ENCODE data around the gene CCDC112.
"Not testable (repeated sequence)": the region's sequence is repeated elsewhere in the genome, so short reads cannot be mapped to it uniquely, and the experiment has no call there.

The CCDC112 gene

GRCh38 chr5:115296124-115297022 is at the start of gene CCDC112:
TSS of gene CCDC112 (minus strand) at chr5:115296654. CDS start at chr5:115296543, 111 bp downstream.
- ATAC-seq: peak; percentile 81
- peak; percentile 84 for DNase-seq

- DNase-seq (no peak), ATAC-seq (no peak)
Observed at GRCh38 chr5:115345344-115345743, 48.9 kb upstream of the CCDC112 start.

- no peak for ATAC-seq
- no peak for DNase-seq
Observed at GRCh38 chr5:115343855-115344254, 47.4 kb upstream of the CCDC112 start.

GRCh38 chr5:115342590-115343377 is 46.3 kb upstream of the CCDC112 start:
- DNase-seq (no peak), ATAC-seq (no peak)

- ATAC-seq: no peak
- no peak for DNase-seq
Observed at GRCh38 chr5:115341745-115342144, 45.3 kb upstream of the CCDC112 start.

GRCh38 chr5:115338851-115339250 is 42.4 kb upstream of the CCDC112 start:
- ATAC-seq (no peak), DNase-seq (no peak)

GRCh38 chr5:115337882-115338281 is 41.4 kb upstream of the CCDC112 start:
- ATAC-seq (no peak), DNase-seq (no peak)

GRCh38 chr5:115336964-115337363 is 40.5 kb upstream of the CCDC112 start:
- ATAC-seq: no peak

GRCh38 chr5:115336201-115336720 is 39.8 kb upstream of the CCDC112 start:
- DNase-seq: no peak
- no peak for ATAC-seq

More at GRCh38 chr5:115336964-115337363, 40.5 kb upstream of the CCDC112 start:
- DNase-seq: no peak

- ATAC-seq: no peak
Observed at GRCh38 chr5:115335301-115335700, 38.8 kb upstream of the CCDC112 start.

GRCh38 chr5:115333164-115333563 is 36.7 kb upstream of the CCDC112 start:
- DNase-seq (no peak), ATAC-seq (peak; percentile 87)

More at GRCh38 chr5:115335301-115335700, 38.8 kb upstream of the CCDC112 start:
- no peak for DNase-seq

GRCh38 chr5:115330830-115331229 is 34.4 kb upstream of the CCDC112 start:
- ATAC-seq: no peak
- DNase-seq: no peak

GRCh38 chr5:115329475-115329874 is 33.0 kb upstream of the CCDC112 start:
- ATAC-seq: no peak
- no peak for DNase-seq

- DNase-seq, ATAC-seq: not testable (repeated sequence)
Observed at GRCh38 chr5:115328617-115329274, 32.3 kb upstream of the CCDC112 start.

- ATAC-seq: no peak
- DNase-seq: no peak
Observed at GRCh38 chr5:115325296-115325959, 29.0 kb upstream of the CCDC112 start.

- no peak for ATAC-seq
Observed at GRCh38 chr5:115324021-115324420, 27.6 kb upstream of the CCDC112 start.

GRCh38 chr5:115322729-115323128 is 26.3 kb upstream of the CCDC112 start:
- DNase-seq (no peak), ATAC-seq (no peak)

More at GRCh38 chr5:115324021-115324420, 27.6 kb upstream of the CCDC112 start:
- no peak for DNase-seq

- peak; percentile 86 for ATAC-seq
- no peak for DNase-seq
Observed at GRCh38 chr5:115321309-115321708, 24.9 kb upstream of the CCDC112 start.

GRCh38 chr5:115320515-115320914 is 24.1 kb upstream of the CCDC112 start:
- DNase-seq (no peak), ATAC-seq (no peak)

GRCh38 chr5:115320006-115320405 is 23.6 kb upstream of the CCDC112 start:
- DNase-seq (no peak), ATAC-seq (no peak)

GRCh38 chr5:115319007-115319406 is 22.6 kb upstream of the CCDC112 start:
- ATAC-seq: no peak
- DNase-seq: no peak

GRCh38 chr5:115317736-115318135 is 21.3 kb upstream of the CCDC112 start:
- ATAC-seq: no peak
- DNase-seq: no peak

Measured in stimulated activated naive CD8-positive, alpha-beta T cell treated with anti-CD3 and anti-CD28 coated beads, Interleukin-15, Interleukin-2, amounts not matched to agents 100 U/mL and 50 U/mL, for 24 hours (primary cell).